H1 (cell line): ENCODE measurements around the gene AGR2. TPM values are rescaled to one million over a fixed set of nuclear protein-coding genes. Genes with fewer than 3 reads are reported as not detected.

ENCODE experiments used
- CTCF ChIA-PET: fragments of 300-600 bp; sonication (Branson Sonifier 250); formaldehyde crosslinking; loops from one replicate; lab custom pipeline; 2021; ENCODE audit not compliant: partially characterized antibody; lab: Charles Lee
- POLR2A ChIA-PET: fragments of 300-600 bp; sonication (Branson Sonifier 250); formaldehyde crosslinking; loops from one replicate; lab custom pipeline; 2021; ENCODE audit warnings: inconsistent platforms; ENCODE audit not compliant: partially characterized antibody; lab: Charles Lee
- DNase-seq, 2 experiments: peaks; one replicate each; pipeline versions ENCODE4 v3.0.0 to v3.0.0-alpha.2; 2010 to 2022; ENCODE audit warnings: low spot score in 2 of 2, low read depth in 1 of 2, mixed read lengths in 1 of 2
- FAIRE-seq: peaks from 2 replicates; lab custom pipeline; 2011; peaks lifted over from hg19 to GRCh38; lab: Jason Lieb, UNC
- H2AFZ ChIP-seq: 2 replicates; pipeline ENCODE4 v1.8.1; 2012; ENCODE audit warnings: low read length, inconsistent platforms
- H2AK5ac ChIP-seq: 2 replicates; pipeline ENCODE4 v1.6.1; 2013; ENCODE audit warnings: low read depth, low read length
- H2BK120ac ChIP-seq: replicated peaks from 2 replicates; pipeline ENCODE3; 2013; ENCODE audit warnings: low read depth, low read length, inconsistent platforms
- H2BK12ac ChIP-seq: 2 replicates; pipeline ENCODE4 v1.6.1; 2013; ENCODE audit warnings: low read depth, low read length
- H2BK15ac ChIP-seq: 2 replicates; pipeline ENCODE4 v1.6.1; 2013; ENCODE audit warnings: low read length
- H2BK20ac ChIP-seq: 2 replicates; pipeline ENCODE4 v1.6.1; 2013; ENCODE audit warnings: low read length
- H2BK5ac ChIP-seq: 2 replicates; pipeline ENCODE4 v1.6.1; 2013; ENCODE audit warnings: low read depth, low read length
- H3K14ac ChIP-seq: 2 replicates; pipeline ENCODE4 v1.6.1; 2013; ENCODE audit warnings: inconsistent platforms; ENCODE audit not compliant: insufficient read length
- H3K18ac ChIP-seq: 2 replicates; pipeline ENCODE4 v1.6.1; 2013; ENCODE audit warnings: low read length; ENCODE audit errors: extremely low read depth
- H3K23ac ChIP-seq: 2 replicates; pipeline ENCODE4 v1.6.1; 2013; ENCODE audit warnings: inconsistent platforms; ENCODE audit not compliant: insufficient read length
- H3K23me2 ChIP-seq: 2 replicates; pipeline ENCODE4 v1.6.1; 2013; ENCODE audit warnings: low read depth, low read length
- H3K27ac ChIP-seq: 2 replicates; pipeline ENCODE4 v1.6.1; 2011; ENCODE audit warnings: low read depth, low read length, inconsistent platforms
- H3K27me3 ChIP-seq, 4 experiments: replicated peaks in 1 of 4; 1 replicate in 1 of 4; 2 replicates in 3 of 4; pipeline versions ENCODE4 v1.6.1 to v1.8.1; 2011 to 2013; ENCODE audit warnings: low read length in 3 of 4, mild to moderate bottlenecking in 3 of 4, inconsistent platforms in 2 of 4, mixed read lengths in 2 of 4, moderate library complexity in 1 of 4; ENCODE audit not compliant: control insufficient read depth in 3 of 4, insufficient read depth in 3 of 4; ENCODE audit errors: extremely low read depth in 1 of 4
- H3K36me3 ChIP-seq, 4 experiments: 2 replicates each; pipeline versions ENCODE4 v1.6.1 to v1.8.1; 2011 to 2013; ENCODE audit warnings: mild to moderate bottlenecking in 4 of 4, low read length in 3 of 4, moderate library complexity in 2 of 4, control low read depth in 1 of 4, inconsistent platforms in 1 of 4; ENCODE audit not compliant: insufficient read depth in 4 of 4, control insufficient read depth in 2 of 4
- H3K4ac ChIP-seq: replicated peaks from 2 replicates; pipeline ENCODE3; 2013; ENCODE audit warnings: low read length, low read depth, mixed read lengths, inconsistent platforms; ENCODE audit not compliant: insufficient read length
- H3K4me1 ChIP-seq, 4 experiments: replicated peaks in 1 of 4; 1 replicate in 1 of 4; 2 replicates in 3 of 4; pipeline versions ENCODE4 v1.6.1 to v1.8.1; 2011 to 2013; ENCODE audit warnings: low read length in 3 of 4, inconsistent platforms in 2 of 4, mixed read lengths in 1 of 4; ENCODE audit not compliant: insufficient read depth in 4 of 4, control insufficient read depth in 3 of 4
- H3K4me2 ChIP-seq, 2 experiments: 2 replicates each; pipeline versions ENCODE4 v1.6.1 to v1.8.1; 2011 to 2013; ENCODE audit warnings: low read depth in 2 of 2, low read length in 2 of 2, control low read depth in 1 of 2, inconsistent platforms in 1 of 2, mild to moderate bottlenecking in 1 of 2; ENCODE audit not compliant: insufficient read depth in 1 of 2
- H3K4me3 ChIP-seq, 4 experiments: fragments of 200-600, 300-600 bp in 1 of 4; sonication (generic), shearing (Covaris generic), sonication (Bioruptor Twin) in 1 of 4; 2 replicates each; pipeline versions ENCODE4 v1.5.1 to v1.8.1; 2011 to 2016; ENCODE audit warnings: low read length in 4 of 4, low read depth in 3 of 4, control low read depth in 2 of 4, inconsistent platforms in 2 of 4, mild to moderate bottlenecking in 2 of 4, mixed read lengths in 1 of 4, moderate library complexity in 1 of 4; ENCODE audit not compliant: insufficient read depth in 2 of 4; ENCODE audit errors: extremely low read depth in 1 of 4
- H3K56ac ChIP-seq: replicated peaks from 2 replicates; pipeline ENCODE3; 2013; ENCODE audit warnings: low read depth, mild to moderate bottlenecking, mixed read lengths, low read length, inconsistent platforms; ENCODE audit not compliant: insufficient read length
- H3K79me1 ChIP-seq: 2 replicates; pipeline ENCODE4 v1.6.1; 2013; ENCODE audit warnings: low read depth, low read length, control low read depth
- H3K79me2 ChIP-seq, 2 experiments: 2 replicates each; pipeline versions ENCODE4 v1.6.1 to v1.8.1; 2012 to 2013; ENCODE audit warnings: low read length in 2 of 2, mild to moderate bottlenecking in 2 of 2, inconsistent platforms in 1 of 2; ENCODE audit not compliant: insufficient read depth in 2 of 2, control insufficient read depth in 1 of 2
- H3K9ac ChIP-seq, 4 experiments: replicated peaks in 1 of 4; 1 replicate in 1 of 4; 2 replicates in 3 of 4; pipeline versions ENCODE4 v1.6.1 to v1.8.1; 2011 to 2013; ENCODE audit warnings: low read depth in 3 of 4, low read length in 3 of 4, control low read depth in 2 of 4, mild to moderate bottlenecking in 2 of 4, moderate library complexity in 2 of 4, inconsistent platforms in 1 of 4; ENCODE audit errors: extremely low read depth in 1 of 4
- H3K9me3 ChIP-seq, 2 experiments: 2 replicates each; pipeline versions ENCODE4 v1.6.1 to v1.8.1; 2012 to 2013; ENCODE audit warnings: mild to moderate bottlenecking in 2 of 2, moderate library complexity in 2 of 2, control low read depth in 1 of 2, inconsistent platforms in 1 of 2, low read depth in 1 of 2, low read length in 1 of 2, mixed read lengths in 1 of 2; ENCODE audit not compliant: insufficient read depth in 2 of 2
- H4K20me1 ChIP-seq, 2 experiments: replicated peaks in 1 of 2; 2 replicates each; pipeline versions ENCODE3 to v1.8.1; 2011 to 2013; ENCODE audit warnings: inconsistent platforms in 2 of 2, low read length in 2 of 2, mild to moderate bottlenecking in 1 of 2; ENCODE audit not compliant: insufficient read depth in 2 of 2, control insufficient read depth in 1 of 2
- H4K5ac ChIP-seq: 2 replicates; pipeline ENCODE4 v1.6.1; 2013; ENCODE audit warnings: low read length, low read depth, mixed read lengths, inconsistent platforms; ENCODE audit not compliant: insufficient read length
- H4K8ac ChIP-seq: 2 replicates; pipeline ENCODE4 v1.8.0; 2013; ENCODE audit warnings: mild to moderate bottlenecking, moderate library complexity, low read length, inconsistent platforms; ENCODE audit not compliant: insufficient read depth; ENCODE audit errors: extremely low read depth
- H4K91ac ChIP-seq: replicated peaks from 2 replicates; pipeline ENCODE3; 2013; ENCODE audit warnings: low read length, mixed read lengths, inconsistent platforms; ENCODE audit not compliant: insufficient read length
- ASH2L ChIP-seq: fragments of 200-600, 300-600 bp; sonication (generic); IDR thresholded peaks from one replicate; pipeline ENCODE4 v1.7.1; 2017; ENCODE audit warnings: low read length
- BACH1 ChIP-seq: IDR thresholded peaks from 2 replicates; pipeline ENCODE4 v1.6.1; 2012; ENCODE audit warnings: low read length, improper control_type of control experiment
- BCL11A ChIP-seq, 2 experiments: IDR thresholded peaks; one replicate each; pipeline ENCODE4 v1.6.1; 2011; ENCODE audit warnings: low read depth in 2 of 2, low read length in 2 of 2, mild to moderate bottlenecking in 2 of 2
- CBX8 ChIP-seq: fragments of 300-800, 300-1000 bp; sonication (generic); IDR thresholded peaks from 2 replicates; pipeline ENCODE4 v1.7.1; 2016; ENCODE audit warnings: low read depth, low read length, borderline replicate concordance
- CREB1 ChIP-seq: IDR thresholded peaks from 2 replicates; pipeline ENCODE4 v1.6.1; 2012; ENCODE audit warnings: inconsistent platforms
- CTBP2 ChIP-seq: IDR thresholded peaks from 2 replicates; pipeline ENCODE4 v1.7.0; 2011; ENCODE audit warnings: borderline replicate concordance, mild to moderate bottlenecking, moderate library complexity, mixed read lengths, low read length; ENCODE audit not compliant: insufficient read depth, insufficient read length
- FOSL1 ChIP-seq: IDR thresholded peaks from 2 replicates; pipeline ENCODE4 v1.6.1; 2011; ENCODE audit warnings: mild to moderate bottlenecking, low read depth, low read length, moderate library complexity; ENCODE audit not compliant: insufficient read depth
- JUN ChIP-seq: IDR thresholded peaks from 2 replicates; pipeline ENCODE4 v1.6.1; 2011; ENCODE audit warnings: low read depth, mild to moderate bottlenecking, improper control_type of control experiment, low read length
- RNF2 ChIP-seq: fragments of 200-900, 300-1000 bp; sonication (generic); IDR thresholded peaks from 2 replicates; pipeline ENCODE4 v1.7.1; 2016; ENCODE audit warnings: borderline replicate concordance, low read depth, mild to moderate bottlenecking, antibody characterized with exemption, low read length; ENCODE audit not compliant: poor library complexity, severe bottlenecking; ENCODE audit errors: missing control alignments
- SIN3A ChIP-seq, 2 experiments: IDR thresholded peaks in 1 of 2; conservative IDR thresholded peaks in 1 of 2; 2 replicates each; pipeline ENCODE4 v1.6.1; 2011 to 2012; ENCODE audit warnings: low read length in 2 of 2, improper control_type of control experiment in 1 of 2, low read depth in 1 of 2, mild to moderate bottlenecking in 1 of 2
- WGBS, 2 experiments: shearing (Covaris generic) in 1 of 2; methylation state at CpG; one replicate each; pipeline versions ENCODE4 v1.1.6 to v1.1.7; 2013 to 2015; ENCODE audit warnings: low lambda C conversion rate in 2 of 2, mixed read lengths in 2 of 2, inconsistent platforms in 1 of 2, low coverage in 1 of 2, missing lambda C conversion rate in 1 of 2; ENCODE audit not compliant: insufficient replicate concordance in 2 of 2, insufficient coverage in 1 of 2, insufficient read length in 1 of 2; ENCODE audit errors: extremely low coverage in 1 of 2, missing lambda C conversion rate in 1 of 2; 5-methylcytosine and 5-hydroxymethylcytosine counted together
- polyA plus RNA-seq, 7 experiments: library from polyadenylated mRNA; depleted of rRNA in 3 of 7; stranded (reverse) in 5 of 7; unstranded in 2 of 7; fragments of >200 nt in 5 of 7; fragments of 200-250 nt in 2 of 7; gene quantifications; 1 replicate in 5 of 7; 2 replicates in 1 of 7; 4 replicates in 1 of 7; pipeline versions ENCODE4 v1.2.1 to v1.2.3, GENCODE V29; 2011 to 2013; ENCODE audit warnings: missing spikeins in 2 of 7, mixed read lengths in 2 of 7
- total RNA-seq: library from RNA; stranded (reverse); fragmentation: NEBNext Ultra II Directional; extraction: Animal tissue kit (Norgen Biotek cat#: 25700); gene quantifications from 2 replicates; pipeline ENCODE4 v1.2.1, GENCODE V29; 2021

AGR2 gene
- total and polyA plus RNA-seq, 2 of the 8 experiments (the other 6 are each of a cell fraction or from before 2014, with no cell fraction given): not detected

DNA sequence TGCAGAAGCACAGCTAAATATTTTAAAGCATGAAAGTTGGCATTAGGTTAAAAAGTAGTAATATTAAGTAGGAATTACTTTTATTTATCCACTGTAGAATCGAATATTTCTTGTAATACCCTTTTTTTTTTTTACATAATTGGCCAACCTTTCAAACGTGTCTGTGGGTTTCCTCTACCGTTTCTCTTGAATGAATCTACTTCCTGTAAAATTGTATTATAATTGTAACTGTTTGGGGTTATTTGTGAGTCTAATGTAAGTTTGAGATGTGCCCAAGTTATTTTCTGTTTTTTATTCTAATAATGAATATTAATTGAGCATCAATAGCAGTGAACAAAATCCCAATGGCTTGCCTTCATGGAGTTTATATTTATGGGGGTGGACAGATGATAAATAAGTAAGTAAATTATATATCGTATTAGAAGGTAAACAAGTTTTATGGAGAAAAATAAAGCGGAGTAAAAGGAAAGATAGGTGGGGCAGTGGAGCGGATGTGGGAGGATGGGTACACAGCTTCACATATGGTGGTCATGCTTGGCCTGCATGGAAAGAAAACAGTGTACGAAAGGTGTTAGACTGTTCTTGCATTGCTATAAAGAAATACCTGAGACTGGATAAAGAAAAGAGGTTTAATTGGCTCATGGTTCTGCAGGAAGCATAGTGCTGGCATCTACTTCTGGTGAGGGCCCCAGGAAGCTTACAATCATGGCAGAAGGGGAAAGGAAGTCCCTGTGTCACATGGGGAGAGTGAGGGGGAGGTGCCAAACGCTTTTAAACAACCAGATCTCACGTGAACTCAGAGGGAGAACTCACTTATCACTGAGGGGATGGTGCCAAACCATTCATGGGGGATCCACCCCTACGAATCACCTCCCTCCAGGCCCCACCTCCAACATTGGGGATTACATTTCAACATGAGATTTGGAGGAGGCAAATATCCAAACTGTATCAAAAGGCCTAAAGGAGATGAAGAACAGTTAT, 45.9 kb downstream of the AGR2 start:
- Histone ChIP-seq H3K4me1 (peaks cover 2 to 9% (median 7%) of the 10 kb centered on the region in 4 experiments; a peak in 5 of 7 replicates), H3K4ac (no peak overlapping the region), H2AK5ac (no peak overlapping the region), H3K23ac (no peak overlapping the region), H2BK12ac (no peak overlapping the region), H3K79me1 (no peaks in the 10 kb centered on the region), H3K23me2 (peaks cover 4% of the 10 kb centered on the region; the same call in 1 of the 2 replicates), H3K9ac (no peak overlapping the region), H3K18ac (no peak overlapping the region), H2BK20ac (no peak overlapping the region), H3K36me3 (no peaks in the 10 kb centered on the region), H4K8ac (no peak overlapping the region), H3K27ac (no peak overlapping the region), H4K20me1 (no peaks in the 10 kb centered on the region), H3K27me3 (no peaks in the 10 kb centered on the region; a peak in 3 of 7 replicates), H2BK120ac (no peak overlapping the region), H2BK15ac (no peak overlapping the region), H2AFZ (no peak overlapping the region), H3K4me3 (no peak overlapping the region), H3K4me2 (no peak overlapping the region), H3K9me3 (no peaks in the 10 kb centered on the region), H2BK5ac (no peak overlapping the region), H3K14ac (no peak overlapping the region), H3K79me2 (peaks cover 0 to 34% of the 10 kb centered on the region in 2 experiments; a peak in 2 of 4 replicates), H4K5ac (no peak overlapping the region), H3K56ac (no peak overlapping the region), H4K91ac (no peak overlapping the region)
- DNase-seq (no peak), FAIRE-seq (no peak)
- CTCF ChIA-PET: interaction anchor here (0.8 to 1.5 kb wide), 2 partner anchors 12 to 661 kb away, joined by 3 to 4 read pairs; no protein-coding TSS in a partner anchor
- TF ChIP-seq RNF2 (no peak), JUN (no peak), CTBP2 (no peak), CREB1 (no peak), SIN3A (conservative IDR thresholded peaks at IDR 0.05 in 1 of 2, IDR thresholded peaks at IDR 0.05 in 1 of 2; ENCODE audit: low read depth in 1 of 2, low read length in 2 of 2) (no peak), BACH1 (no peak), FOSL1 (no peak), ASH2L (no peak), BCL11A (IDR thresholded peaks at IDR 0.05; ENCODE audit: low read depth in 2 of 2, low read length in 2 of 2) (no peak), CBX8 (no peak)
- POLR2A ChIA-PET: no interaction called here
- 89 to 96% methylated on average over 3 to 10 of the region's 10 CpGs for WGBS, 2 experiments
